HG02642 (cell line): Measurements from ENCODE around the gene TTC9B.
"Not testable (repeated sequence)": the region's sequence is repeated elsewhere in the genome, so short reads cannot be mapped to it uniquely, and the experiment has no call there.

ENCODE experiments used
- ATAC-seq: cut with Tn5 transposase; IDR thresholded peaks from one replicate; pipeline ENCODE4 v1.9.1; 2021; ENCODE audit warnings: mild to moderate bottlenecking; ENCODE audit not compliant: unreplicated experiment, poor library complexity

Gene TTC9B

GRCh38 chr19:40178756-40179155 lies 39.4 kb downstream of the TTC9B start:
- ATAC-seq: no peak

- ATAC-seq: no peak
These were observed 40.7 kb downstream of the TTC9B start for GRCh38 chr19:40177286-40178070.

- no peak for ATAC-seq
These were observed 42.4 kb downstream of the TTC9B start for GRCh38 chr19:40175820-40176219.

- ATAC-seq: no peak
These were observed 44.1 kb downstream of the TTC9B start for GRCh38 chr19:40174092-40174491.

GRCh38 chr19:40171293-40171692 lies 46.9 kb downstream of the TTC9B start:
- not testable (repeated sequence) for ATAC-seq

- not testable (repeated sequence) for ATAC-seq
These were observed 47.7 kb downstream of the TTC9B start for GRCh38 chr19:40170303-40170989.

GRCh38 chr19:40169482-40170302 lies 48.5 kb downstream of the TTC9B start:
- not testable (repeated sequence) for ATAC-seq
